GM12878 (cell line): ENCODE measurements around the gene SNW1. TPM values are rescaled to one million over a fixed set of nuclear protein-coding genes. Genes with fewer than 3 reads are reported as not detected.

Experiments
- ATAC-seq: fragments of 200-7000 bp; cut with Tn5 transposase; 3 replicates; pipeline ENCODE4 v1.9.1; 2020; ENCODE audit warnings: mild to moderate bottlenecking, moderate library complexity
- BruUV-seq: library from RNA; stranded (reverse); fragments of 400-500 nt; replicated peaks from 2 replicates; lab custom pipeline; 2021; lab: Mats Ljungman, UMichigan
- CTCF ChIA-PET: fragments of 300-600 bp; sonication (Branson Sonifier 250); formaldehyde crosslinking; extraction: SDS; loops from one replicate; lab custom pipeline; 2021; ENCODE audit warnings: inconsistent platforms; lab: Yijun Ruan, JAX
- POLR2A ChIA-PET: fragments of 350-600 bp; formaldehyde crosslinking; extraction: SDS; loops from one replicate; lab custom pipeline; 2021; ENCODE audit warnings: inconsistent platforms; lab: Charles Lee
- RAD21 ChIA-PET: fragments of 300-600 bp; sonication (Branson Sonifier 250); formaldehyde crosslinking; loops from one replicate; lab custom pipeline; 2023; ENCODE audit warnings: antibody characterized with exemption; ENCODE audit not compliant: unreplicated experiment; lab: Charles Lee
- SMC1A ChIA-PET: fragments of 300-600 bp; sonication (Branson Sonifier 250); formaldehyde crosslinking; loops from one replicate; lab custom pipeline; 2023; ENCODE audit not compliant: unreplicated experiment, uncharacterized antibody; lab: Charles Lee
- DNase-seq: peaks from one replicate; pipeline ENCODE4 v3.0.0-alpha.2; 2011; ENCODE audit warnings: low read depth, low spot score
- FAIRE-seq: peaks from 3 replicates; lab custom pipeline; 2011; peaks lifted over from hg19 to GRCh38; lab: Jason Lieb, UNC
- H2AFZ ChIP-seq: 2 replicates; pipeline ENCODE4 v1.6.0; 2011; ENCODE audit warnings: low read depth, low read length, control low read depth; ENCODE audit not compliant: control insufficient read depth
- H3K27ac ChIP-seq: 2 replicates; pipeline ENCODE4 v1.5.1; 2011; ENCODE audit warnings: control low read depth; ENCODE audit not compliant: control insufficient read depth, insufficient read depth
- H3K27me3 ChIP-seq, 2 experiments: replicated peaks in 1 of 2; 2 replicates each; pipeline versions ENCODE4 v1.6.0 to v1.6.1; 2011; ENCODE audit warnings: low read length in 1 of 2; ENCODE audit not compliant: control insufficient read depth in 2 of 2, insufficient read depth in 2 of 2
- H3K36me3 ChIP-seq, 2 experiments: 2 replicates each; pipeline ENCODE4 v1.5.1; 2011; ENCODE audit warnings: low read length in 1 of 2; ENCODE audit not compliant: control insufficient read depth in 2 of 2, insufficient read depth in 2 of 2
- H3K4me1 ChIP-seq: 2 replicates; pipeline ENCODE4 v1.6.1; 2011; ENCODE audit warnings: mild to moderate bottlenecking, low read length, moderate library complexity, mixed read lengths; ENCODE audit not compliant: control insufficient read depth, insufficient read depth
- H3K4me2 ChIP-seq: 2 replicates; pipeline ENCODE4 v1.6.0; 2011; ENCODE audit warnings: control low read depth; ENCODE audit not compliant: control insufficient read depth, insufficient read depth
- H3K4me3 ChIP-seq: fragments of 200-600 bp; sonication (generic); 2 replicates; pipeline ENCODE4 v1.5.1; 2016
- H3K79me2 ChIP-seq: 2 replicates; pipeline ENCODE4 v1.6.0; 2011; ENCODE audit warnings: low read length; ENCODE audit not compliant: control insufficient read depth, insufficient read depth
- H3K9ac ChIP-seq: 2 replicates; pipeline ENCODE4 v1.8.0; 2011; ENCODE audit warnings: low read length, control low read depth, mixed read lengths; ENCODE audit not compliant: control insufficient read depth, insufficient read depth
- H3K9me3 ChIP-seq: replicated peaks from 3 replicates; pipeline ENCODE4 v1.5.1; 2011; ENCODE audit warnings: mild to moderate bottlenecking, low read length; ENCODE audit not compliant: control insufficient read depth, insufficient read depth
- H4K20me1 ChIP-seq: 2 replicates; pipeline ENCODE4 v1.6.0; 2011; ENCODE audit not compliant: control insufficient read depth, insufficient read depth
- CTCF ChIP-seq, 3 experiments: IDR thresholded peaks in 2 of 3; conservative IDR thresholded peaks in 1 of 3; 2 replicates each; pipeline ENCODE4 v1.5.1; 2011; ENCODE audit warnings: low read depth in 3 of 3, low read length in 3 of 3, mild to moderate bottlenecking in 3 of 3, control low read depth in 2 of 3, moderate library complexity in 2 of 3, inconsistent platforms in 1 of 3, mixed read lengths in 1 of 3; ENCODE audit not compliant: control insufficient read depth in 2 of 3, insufficient read depth in 1 of 3; ENCODE audit errors: extremely low read depth in 1 of 3
- EZH2 ChIP-seq: IDR thresholded peaks from 2 replicates; pipeline ENCODE4 v1.6.1; 2012; ENCODE audit warnings: low read depth, mild to moderate bottlenecking, control low read depth, inconsistent platforms, low read length, borderline replicate concordance; ENCODE audit not compliant: control insufficient read depth
- IKZF2 ChIP-seq, 2 experiments: fragments of 450-650 bp; IDR thresholded peaks; 2 replicates each; pipeline ENCODE4 v1.6.1; 2017; ENCODE audit warnings: mild to moderate bottlenecking in 2 of 2, moderate library complexity in 2 of 2
- RAD21 ChIP-seq: IDR thresholded peaks from 2 replicates; pipeline ENCODE4 v1.6.1; 2011; ENCODE audit warnings: mild to moderate bottlenecking, low read depth, low read length, moderate library complexity; ENCODE audit not compliant: insufficient read depth
- RAD51 ChIP-seq: fragments of 450-650 bp; IDR thresholded peaks from 2 replicates; pipeline ENCODE4 v1.6.1; 2016; ENCODE audit warnings: moderate library complexity, mild to moderate bottlenecking, inconsistent platforms
- RBBP5 ChIP-seq: fragments of 200-600 bp; sonication (generic); conservative IDR thresholded peaks from 2 replicates; pipeline ENCODE4 v1.6.1; 2016
- SREBF2 ChIP-seq: IDR thresholded peaks from 2 replicates; pipeline ENCODE4 v1.6.1; 2012; ENCODE audit warnings: mild to moderate bottlenecking, low read length
- ZNF24 ChIP-seq: fragments of 450-650 bp; IDR thresholded peaks from 2 replicates; pipeline ENCODE4 v1.6.1; 2017; ENCODE audit warnings: antibody characterized with exemption, mild to moderate bottlenecking
- WGBS: methylation state at CpG from one replicate; pipeline ENCODE4 v1.1.6; 2016; ENCODE audit warnings: low lambda C conversion rate; ENCODE audit not compliant: insufficient replicate concordance, insufficient coverage; ENCODE audit errors: missing lambda C conversion rate; 5-methylcytosine and 5-hydroxymethylcytosine counted together
- in situ Hi-C: fragments of 300-500 bp; cut with MboI; formaldehyde crosslinking; loops from 9 replicates; pipeline ENCODE4 v1.14.3; 2018; ENCODE audit warnings: mixed read lengths
- intact Hi-C: fragments of 100-400 bp; cut with micrococcal nuclease; formaldehyde crosslinking; loops from one replicate; pipeline ENCODE4 v1.14.2; 2022; ENCODE audit not compliant: unreplicated experiment
- polyA plus RNA-seq, 11 experiments: library from polyadenylated mRNA; depleted of rRNA in 4 of 11; unstranded in 6 of 11; stranded (reverse) in 5 of 11; fragments of >200 nt; fragmentation: Nextera tagmentation in 4 of 11; fragmentation: Illumina TruSeq in 1 of 11; extraction: Ambion mirVana in 4 of 11; extraction: Trizol in 1 of 11; gene quantifications; 1 replicate in 1 of 11; 2 replicates in 10 of 11; pipeline versions ENCODE4 v1.2.1 to v1.2.3, GENCODE V29; 2011 to 2016; ENCODE audit warnings: inconsistent platforms in 2 of 11, missing spikeins in 2 of 11, low read depth in 1 of 11
- total RNA-seq, 4 experiments: library from RNA; depleted of rRNA in 3 of 4; stranded (reverse); fragments of >200 nt in 3 of 4; fragmentation: Illumina TruSeq in 1 of 4; extraction: Trizol in 1 of 4; gene quantifications; 2 replicates each; pipeline versions ENCODE4 v1.2.1 to v1.2.3, GENCODE V29; 2013 to 2021
- TF ChIP-seq, protein P1 (sequence below): fragments of 150-350 bp; IDR thresholded peaks from 2 replicates; pipeline ENCODE4 v1.6.1; 2016; ENCODE audit warnings: low read depth, low read length

SNW1 gene
- total and polyA plus RNA-seq, 10 of the 15 experiments (the other 5 are each of a cell fraction or from before 2014, with no cell fraction given): 56.6 to 109 (median 75.7) TPM

DNA sequence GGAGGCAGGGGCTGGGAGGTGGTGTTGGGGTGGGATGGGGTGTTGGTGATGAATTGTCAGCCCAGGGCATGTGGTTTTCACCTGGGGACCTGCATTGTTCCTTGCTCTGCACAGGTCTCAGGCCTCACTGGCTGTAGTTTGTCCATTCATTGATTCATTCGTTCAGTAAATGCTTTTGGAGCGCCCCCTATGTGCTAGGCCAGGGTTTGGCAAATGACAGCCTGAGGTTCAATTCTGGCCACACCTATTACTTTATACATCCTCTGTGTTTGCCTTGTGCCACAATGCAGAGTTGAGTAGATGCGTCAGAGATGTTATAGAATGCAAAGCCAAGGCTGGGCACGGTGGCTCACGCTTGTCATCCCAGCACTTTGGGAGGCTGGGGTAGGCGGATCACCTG, 43.6 kb upstream of the SNW1 start:
- Histone ChIP-seq H2AFZ (no peak overlapping the region), H3K4me1 (no peaks in the 10 kb centered on the region), H3K9ac (no peak overlapping the region), H3K79me2 (no peaks in the 10 kb centered on the region; the same call in 1 of the 2 replicates), H3K27me3 (no peaks in the 10 kb centered on the region), H4K20me1 (no peaks in the 10 kb centered on the region), H3K4me3 (no peak overlapping the region), H3K9me3 (no peaks in the 10 kb centered on the region), H3K27ac (no peak overlapping the region), H3K4me2 (no peak overlapping the region), H3K36me3 (no peaks in the 10 kb centered on the region)
- no peak for DNase-seq
- peak; percentile 43 to 58 (median 46); a peak in 5 of 6 replicates for TF ChIP-seq CTCF (IDR thresholded peaks at IDR 0.05 in 2 of 3, conservative IDR thresholded peaks at IDR 0.05 in 1 of 3; ENCODE audit: control insufficient read depth in 2 of 3, extremely low read depth in 1 of 3, insufficient read depth in 1 of 3, low read depth in 3 of 3, low read length in 3 of 3)
- TF ChIP-seq RAD21: peak; percentile 50
- peak; percentile 93 for TF ChIP-seq ZNF24
- TF ChIP-seq RAD51: no peak
- BruUV-seq: no TSS peak
- WGBS: 43% methylated on average over 6 of the region's 6 CpGs
- SMC1A ChIA-PET: no interaction called here
- intact Hi-C loops: no loop called here
- ATAC-seq: no peak
- POLR2A ChIA-PET: no interaction called here
- RAD21 ChIA-PET: no interaction called here
- FAIRE-seq: no peak
- in situ Hi-C loops: no loop called here
- CTCF ChIA-PET: no interaction called here

DNA sequence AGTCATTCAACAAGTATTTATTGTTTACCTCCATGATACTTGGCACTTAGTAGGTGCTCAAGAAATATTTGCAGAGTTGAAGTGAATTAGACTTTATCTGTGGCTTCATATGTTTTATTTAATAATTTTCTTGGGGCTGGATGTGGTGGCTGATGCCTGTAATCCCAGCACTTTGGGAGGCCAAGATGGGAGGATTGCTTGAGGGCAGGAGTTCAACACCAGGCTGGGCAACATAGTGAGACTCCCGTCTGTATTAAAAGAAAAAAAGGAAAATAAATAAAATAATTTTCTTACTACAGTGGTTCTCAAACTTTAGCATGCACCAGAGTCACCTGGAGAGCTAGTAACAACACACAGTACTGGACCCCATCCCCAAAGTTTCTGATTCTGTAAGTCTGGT, 39.9 kb upstream of the SNW1 start:
- POLR2A ChIA-PET: no interaction called here
- Histone ChIP-seq H3K4me1 (peaks cover 1% of the 10 kb centered on the region; the same call in 1 of the 2 replicates), H3K9ac (peak overlapping the region; percentile 74), H3K27me3 (no peaks in the 10 kb centered on the region), H3K36me3 (no peaks in the 10 kb centered on the region), H3K27ac (peak overlapping the region; percentile 55), H3K9me3 (no peaks in the 10 kb centered on the region), H3K4me2 (peak overlapping the region; percentile 95), H2AFZ (peak overlapping the region; percentile 87), H4K20me1 (no peaks in the 10 kb centered on the region), H3K4me3 (peak overlapping the region; percentile 86), H3K79me2 (no peaks in the 10 kb centered on the region; the same call in 1 of the 2 replicates)
- in situ Hi-C loops (no loop called here), intact Hi-C loops (loop anchor here (1.0 kb wide), 1 partner anchor 40 kb away; the partner anchor contains the start of gene SNW1)
- DNase-seq (no peak), FAIRE-seq (no peak), ATAC-seq (no peak)
- SMC1A ChIA-PET: interaction anchor here (1.0 kb wide), 1 partner anchor 48 kb away, joined by 3 read pairs; no protein-coding TSS in a partner anchor
- BruUV-seq: no TSS peak
- RAD21 ChIA-PET: interaction anchor here (1.1 kb wide), 1 partner anchor 82 kb away, joined by 5 read pairs; no protein-coding TSS in a partner anchor
- 67% methylated on average over 1 of the region's 1 CpG for WGBS
- TF ChIP-seq RBBP5 (no peak), EZH2 (no peak), IKZF2 (IDR thresholded peaks at IDR 0.05) (no peak), SREBF2 (no peak)
- TF ChIP-seq, protein P1, sequence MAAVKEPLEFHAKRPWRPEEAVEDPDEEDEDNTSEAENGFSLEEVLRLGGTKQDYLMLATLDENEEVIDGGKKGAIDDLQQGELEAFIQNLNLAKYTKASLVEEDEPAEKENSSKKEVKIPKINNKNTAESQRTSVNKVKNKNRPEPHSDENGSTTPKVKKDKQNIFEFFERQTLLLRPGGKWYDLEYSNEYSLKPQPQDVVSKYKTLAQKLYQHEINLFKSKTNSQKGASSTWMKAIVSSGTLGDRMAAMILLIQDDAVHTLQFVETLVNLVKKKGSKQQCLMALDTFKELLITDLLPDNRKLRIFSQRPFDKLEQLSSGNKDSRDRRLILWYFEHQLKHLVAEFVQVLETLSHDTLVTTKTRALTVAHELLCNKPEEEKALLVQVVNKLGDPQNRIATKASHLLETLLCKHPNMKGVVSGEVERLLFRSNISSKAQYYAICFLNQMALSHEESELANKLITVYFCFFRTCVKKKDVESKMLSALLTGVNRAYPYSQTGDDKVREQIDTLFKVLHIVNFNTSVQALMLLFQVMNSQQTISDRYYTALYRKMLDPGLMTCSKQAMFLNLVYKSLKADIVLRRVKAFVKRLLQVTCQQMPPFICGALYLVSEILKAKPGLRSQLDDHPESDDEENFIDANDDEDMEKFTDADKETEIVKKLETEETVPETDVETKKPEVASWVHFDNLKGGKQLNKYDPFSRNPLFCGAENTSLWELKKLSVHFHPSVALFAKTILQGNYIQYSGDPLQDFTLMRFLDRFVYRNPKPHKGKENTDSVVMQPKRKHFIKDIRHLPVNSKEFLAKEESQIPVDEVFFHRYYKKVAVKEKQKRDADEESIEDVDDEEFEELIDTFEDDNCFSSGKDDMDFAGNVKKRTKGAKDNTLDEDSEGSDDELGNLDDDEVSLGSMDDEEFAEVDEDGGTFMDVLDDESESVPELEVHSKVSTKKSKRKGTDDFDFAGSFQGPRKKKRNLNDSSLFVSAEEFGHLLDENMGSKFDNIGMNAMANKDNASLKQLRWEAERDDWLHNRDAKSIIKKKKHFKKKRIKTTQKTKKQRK: no peak
- CTCF ChIA-PET: interaction anchor here (1.1 to 1.9 kb wide), 2 partner anchors 37 to 40 kb away, joined by 3 to 11 read pairs; partner anchors contain the start of gene SNW1
